NCI-H2196 (cell line): ENCODE measurements around the gene C2orf66.

Experiments
- DNase-seq: peaks from one replicate; lab custom pipeline; 2025; ENCODE audit not compliant: unreplicated experiment; lab: John Stamatoyannopoulos, UW

C2orf66 gene

GRCh38 chr2:196767101-196767500 is 42.1 kb downstream of the C2orf66 start:
- no peak for DNase-seq

DNA sequence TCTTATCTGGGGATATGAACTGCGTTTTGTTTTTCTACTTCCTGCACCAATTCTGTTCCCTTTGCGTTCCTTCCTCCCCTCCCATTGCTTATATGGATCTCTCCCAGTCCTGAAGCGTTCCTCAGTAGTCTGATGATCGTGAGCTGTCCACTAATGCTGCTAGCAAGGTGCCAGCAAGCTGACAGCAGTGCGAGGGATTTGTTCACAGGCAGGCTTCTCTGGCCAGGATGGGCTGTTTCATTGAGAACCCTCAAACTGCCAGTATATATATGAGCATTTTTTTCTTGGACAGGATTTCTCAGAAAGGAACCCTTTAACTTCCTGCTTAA is 49.8 kb downstream of the C2orf66 start:
- no peak for DNase-seq

DNA sequence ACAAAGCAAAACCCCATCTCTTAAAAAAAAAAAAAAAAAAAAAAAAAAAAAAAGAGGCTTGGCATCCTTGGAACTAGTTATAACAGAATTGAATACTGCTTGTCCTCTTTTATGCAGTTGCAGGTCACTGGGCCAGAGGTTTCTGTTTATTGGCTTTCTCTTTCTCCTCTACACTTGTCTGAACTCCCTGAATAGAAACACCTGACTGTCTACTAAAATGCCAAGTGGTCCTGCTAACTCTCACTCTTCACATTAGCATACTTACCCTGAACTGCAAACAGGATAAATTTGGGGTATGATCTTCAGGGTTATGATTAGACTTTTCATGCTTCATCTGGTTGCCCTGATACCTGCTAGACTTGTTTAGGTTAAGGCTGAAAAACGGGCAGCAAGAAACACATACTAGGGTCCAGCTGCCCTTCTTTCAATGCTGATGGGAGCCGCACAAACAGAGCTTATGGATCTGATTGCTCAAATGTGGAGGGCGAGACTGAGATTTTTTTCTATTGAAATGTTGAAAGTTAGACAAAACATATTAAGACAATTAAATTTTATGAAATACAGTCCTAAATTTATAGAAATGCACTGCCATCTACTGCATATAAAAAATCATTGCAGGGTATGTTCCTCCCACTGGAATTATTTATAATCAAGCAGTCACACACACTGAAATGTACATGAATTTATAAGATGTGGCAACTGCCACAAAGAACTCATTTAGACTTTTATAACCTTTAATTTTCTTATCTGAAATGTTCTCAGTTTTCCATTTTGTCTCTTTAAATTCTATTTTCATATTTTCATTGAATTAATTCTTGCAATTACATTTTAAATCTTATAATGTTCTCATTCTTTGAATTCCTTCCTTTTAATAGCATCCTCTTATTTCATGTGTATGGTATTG is 50.4 kb downstream of the C2orf66 start:
- DNase-seq = no peak
